Measurements from ENCODE around the gene CCDC15.

CCDC15 gene

DNA sequence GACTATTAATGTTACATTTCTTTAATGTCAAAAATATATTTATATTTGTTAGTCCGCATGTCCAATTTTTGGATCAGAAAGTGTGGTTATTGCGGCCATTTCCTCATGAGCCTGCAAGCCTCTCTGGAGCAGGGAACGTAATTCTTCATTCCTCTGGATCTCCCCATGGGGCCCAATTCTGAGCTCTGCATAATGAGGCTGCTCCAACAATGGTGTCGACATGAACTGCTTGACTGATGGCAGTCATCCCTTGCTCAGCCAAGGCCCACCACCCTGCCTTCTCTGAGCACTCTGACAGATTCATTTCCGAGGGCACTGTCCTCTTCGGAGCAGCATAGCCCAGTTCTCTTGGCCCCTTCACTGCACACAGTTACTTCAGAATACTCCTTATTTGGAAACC, 15.0 kb upstream of the CCDC15 start:
- Histone ChIP-seq H3K9me3 (ENCODE audit: control insufficient read depth, insufficient read depth, low read depth, low read length) (no peaks in the 10 kb centered on the region), H3K27ac (ENCODE audit: extremely low read depth, low read depth, low read length) (no peak overlapping the region), H3K4me3 (ENCODE audit: low read depth, low read length) (no peak overlapping the region), H3K36me3 (ENCODE audit: control insufficient read depth in 2 of 2, insufficient read depth in 1 of 2, low read length in 2 of 2) (no peaks in the 10 kb centered on the region), H3K4me1 (ENCODE audit: control insufficient read depth, insufficient read depth, low read length) (no peaks in the 10 kb centered on the region)
- ChIA-PET POLR2A (no interaction called here), CTCF (interaction anchor here (0.9 kb wide), 1 partner anchor 295 kb away, joined by 3 read pairs; no protein-coding TSS in a partner anchor)
- TF ChIP-seq ZNF76 (tag by site-specific recombination; IDR thresholded peaks at IDR 0.05; ENCODE audit: borderline replicate concordance, low read depth) (no peak), ZNF747 (tag by site-specific recombination; IDR thresholded peaks at IDR 0.05) (no peak), ZNF488 (tag by site-specific recombination; IDR thresholded peaks at IDR 0.05) (no peak), KLF16 (tag by site-specific recombination; IDR thresholded peaks at IDR 0.05) (no peak), PRDM6 (tag by site-specific recombination; IDR thresholded peaks at IDR 0.05) (no peak), ZNF629 (tag by site-specific recombination; IDR thresholded peaks at IDR 0.05) (no peak), ZNF146 (tag by site-specific recombination; IDR thresholded peaks at IDR 0.05) (no peak), ZNF521 (tag by site-specific recombination; IDR thresholded peaks at IDR 0.05) (no peak), ZNF140 (tag by site-specific recombination; IDR thresholded peaks at IDR 0.05) (no peak), ZBTB7A (tag by site-specific recombination; IDR thresholded peaks at IDR 0.05; ENCODE audit: low read depth) (no peak), ZNF670 (tag by site-specific recombination; IDR thresholded peaks at IDR 0.05; ENCODE audit: low read depth) (no peak), ZSCAN30 (tag by site-specific recombination; IDR thresholded peaks at IDR 0.05) (no peak)
- TF ChIP-seq, protein P1, sequence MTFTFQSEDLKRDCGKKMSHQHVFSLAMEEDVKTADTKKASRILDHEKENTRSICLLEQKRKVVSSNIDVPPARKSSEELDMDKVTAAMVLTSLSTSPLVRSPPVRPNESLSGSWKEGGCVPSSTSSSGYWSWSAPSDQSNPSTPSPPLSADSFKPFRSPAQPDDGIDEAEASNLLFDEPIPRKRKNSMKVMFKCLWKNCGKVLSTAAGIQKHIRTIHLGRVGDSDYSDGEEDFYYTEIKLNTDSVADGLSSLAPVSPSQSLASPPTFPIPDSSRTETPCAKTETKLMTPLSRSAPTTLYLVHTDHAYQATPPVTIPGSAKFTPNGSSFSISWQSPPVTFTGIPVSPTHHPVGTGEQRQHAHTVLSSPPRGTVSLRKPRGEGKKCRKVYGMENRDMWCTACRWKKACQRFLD (tag by site-specific recombination; IDR thresholded peaks at IDR 0.05), result no peak

DNA sequence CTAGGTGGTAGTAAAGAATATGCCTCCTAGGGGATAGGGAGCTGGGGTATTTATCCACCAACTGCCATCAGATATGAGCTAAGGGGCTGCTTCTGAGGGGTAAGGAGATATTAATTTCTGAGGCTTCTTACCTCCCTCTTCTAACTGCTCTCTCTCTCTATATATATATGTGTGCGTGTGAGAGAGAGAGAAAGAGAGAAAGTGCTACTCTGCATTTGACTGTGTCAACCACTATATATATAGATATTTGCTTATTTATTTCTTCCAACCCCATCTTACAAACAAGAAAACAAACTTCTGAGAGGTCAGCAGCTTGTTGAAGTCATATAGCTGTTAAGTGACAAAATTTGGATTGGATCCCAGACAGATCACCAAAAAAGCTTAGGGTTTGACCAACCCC, 12.3 kb upstream of the CCDC15 start:
- no peak overlapping the region for H3K4me3 ChIP-seq (ENCODE audit: low read depth, low read length)
- no peaks in the 10 kb centered on the region for H3K4me1 ChIP-seq (ENCODE audit: control insufficient read depth, insufficient read depth, low read length)
- no peaks in the 10 kb centered on the region for H3K9me3 ChIP-seq (ENCODE audit: control insufficient read depth, insufficient read depth, low read depth, low read length)
- H3K27ac ChIP-seq (ENCODE audit: extremely low read depth, low read depth, low read length), result no peak overlapping the region
- ChIA-PET CTCF (interaction anchor here (1.0 kb wide), 1 partner anchor 65 kb away, joined by 4 read pairs; no protein-coding TSS in a partner anchor), POLR2A (no interaction called here)
- H3K36me3 ChIP-seq (ENCODE audit: control insufficient read depth in 2 of 2, insufficient read depth in 1 of 2, low read length in 2 of 2), result no peaks in the 10 kb centered on the region
- TF ChIP-seq AEBP2 (tag by site-specific recombination; IDR thresholded peaks at IDR 0.05; ENCODE audit: borderline replicate concordance), result no peak
- peak; percentile 80 for TF ChIP-seq ZNF37A (tag by site-specific recombination; IDR thresholded peaks at IDR 0.05)

- no peak overlapping the region for H3K27ac ChIP-seq (ENCODE audit: extremely low read depth, low read depth, low read length)
- H3K4me1 ChIP-seq (ENCODE audit: control insufficient read depth, insufficient read depth, low read length), result no peaks in the 10 kb centered on the region
- H3K36me3 ChIP-seq (ENCODE audit: control insufficient read depth in 2 of 2, insufficient read depth in 1 of 2, low read length in 2 of 2), result no peaks in the 10 kb centered on the region
- ChIA-PET POLR2A (no interaction called here), CTCF (no interaction called here)
- no peak overlapping the region for H3K4me3 ChIP-seq (ENCODE audit: low read depth, low read length)
- no peaks in the 10 kb centered on the region for H3K9me3 ChIP-seq (ENCODE audit: control insufficient read depth, insufficient read depth, low read depth, low read length)
- TF ChIP-seq, protein P2, sequence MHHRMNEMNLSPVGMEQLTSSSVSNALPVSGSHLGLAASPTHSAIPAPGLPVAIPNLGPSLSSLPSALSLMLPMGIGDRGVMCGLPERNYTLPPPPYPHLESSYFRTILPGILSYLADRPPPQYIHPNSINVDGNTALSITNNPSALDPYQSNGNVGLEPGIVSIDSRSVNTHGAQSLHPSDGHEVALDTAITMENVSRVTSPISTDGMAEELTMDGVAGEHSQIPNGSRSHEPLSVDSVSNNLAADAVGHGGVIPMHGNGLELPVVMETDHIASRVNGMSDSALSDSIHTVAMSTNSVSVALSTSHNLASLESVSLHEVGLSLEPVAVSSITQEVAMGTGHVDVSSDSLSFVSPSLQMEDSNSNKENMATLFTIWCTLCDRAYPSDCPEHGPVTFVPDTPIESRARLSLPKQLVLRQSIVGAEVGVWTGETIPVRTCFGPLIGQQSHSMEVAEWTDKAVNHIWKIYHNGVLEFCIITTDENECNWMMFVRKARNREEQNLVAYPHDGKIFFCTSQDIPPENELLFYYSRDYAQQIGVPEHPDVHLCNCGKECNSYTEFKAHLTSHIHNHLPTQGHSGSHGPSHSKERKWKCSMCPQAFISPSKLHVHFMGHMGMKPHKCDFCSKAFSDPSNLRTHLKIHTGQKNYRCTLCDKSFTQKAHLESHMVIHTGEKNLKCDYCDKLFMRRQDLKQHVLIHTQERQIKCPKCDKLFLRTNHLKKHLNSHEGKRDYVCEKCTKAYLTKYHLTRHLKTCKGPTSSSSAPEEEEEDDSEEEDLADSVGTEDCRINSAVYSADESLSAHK (tag by site-specific recombination; IDR thresholded peaks at IDR 0.05), result no peak
- no peak for TF ChIP-seq ZNF37A (tag by site-specific recombination; IDR thresholded peaks at IDR 0.05)
- TF ChIP-seq ZNF221 (tag by site-specific recombination; IDR thresholded peaks at IDR 0.05; ENCODE audit: borderline replicate concordance), result no peak
- TF ChIP-seq ZNF560 (tag by site-specific recombination; IDR thresholded peaks at IDR 0.05; ENCODE audit: borderline replicate concordance), result no peak
- TF ChIP-seq KLF17 (tag by site-specific recombination; IDR thresholded peaks at IDR 0.05), result no peak
- TF ChIP-seq ZNF580 (tag by site-specific recombination; IDR thresholded peaks at IDR 0.05), result no peak
- no peak for TF ChIP-seq ZNF133 (tag by site-specific recombination; IDR thresholded peaks at IDR 0.05)
- no peak for TF ChIP-seq ZNF768 (tag by site-specific recombination; IDR thresholded peaks at IDR 0.05)
These were observed 11.3 kb upstream of the CCDC15 start for GRCh38 chr11:124942466-124943253.

All from HEK293 (cell line).